HS-27A (cell line): ENCODE results near the gene LEUTX.

Experiments used
- DNase-seq: peaks from one replicate; pipeline ENCODE4 v3.0.0-alpha.2; 2012; ENCODE audit warnings: low read depth, missing footprints

Gene LEUTX

DNA sequence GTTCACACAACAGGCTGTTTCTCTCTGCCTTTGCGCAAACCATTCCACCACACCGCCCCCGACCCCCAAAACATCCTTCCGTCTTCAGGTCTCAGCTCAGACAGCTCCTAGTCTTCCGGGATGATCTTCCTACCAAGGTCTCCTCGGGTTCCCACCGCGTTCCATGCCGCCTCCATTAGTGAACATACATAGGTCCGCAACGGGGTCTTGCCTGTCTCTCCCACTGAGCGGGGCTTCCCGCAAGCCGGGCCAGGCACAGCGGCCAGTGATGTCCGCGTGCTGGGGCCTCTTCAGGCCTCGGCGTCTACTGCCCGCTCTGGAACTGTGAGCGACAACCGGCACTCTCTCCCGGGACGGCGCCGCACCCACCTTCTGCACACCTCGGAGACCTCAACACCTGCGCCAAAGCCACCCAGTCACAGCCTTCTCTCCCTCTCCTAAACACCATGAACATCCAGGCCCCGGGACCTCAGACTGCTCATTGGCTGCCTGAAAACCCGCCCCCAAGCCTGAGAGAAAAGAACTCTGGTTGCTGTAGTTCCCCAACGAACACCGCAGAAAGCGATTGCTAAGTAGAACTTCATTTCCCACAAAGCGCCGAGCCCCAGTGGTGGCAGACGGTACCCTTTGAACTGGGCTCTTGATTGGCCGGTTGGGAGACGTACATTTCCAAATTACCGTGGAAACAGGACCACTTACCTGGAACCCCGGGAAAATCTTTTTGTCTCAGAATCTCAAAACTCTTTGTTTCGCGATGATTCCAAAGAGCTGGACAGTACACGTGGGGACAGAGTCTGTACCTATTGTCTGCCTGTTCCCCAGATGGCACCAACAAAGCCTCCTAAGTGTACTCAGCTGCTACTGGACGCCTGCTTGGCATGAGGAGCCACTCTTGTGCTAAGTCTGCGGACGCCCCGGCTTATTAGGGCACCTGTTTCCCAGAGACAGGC is 45.8 kb downstream of the LEUTX start:
- DNase-seq: no peak

- DNase-seq: no peak
These were observed 46.4 kb downstream of the LEUTX start for GRCh38 chr19:39825093-39825463.

DNA sequence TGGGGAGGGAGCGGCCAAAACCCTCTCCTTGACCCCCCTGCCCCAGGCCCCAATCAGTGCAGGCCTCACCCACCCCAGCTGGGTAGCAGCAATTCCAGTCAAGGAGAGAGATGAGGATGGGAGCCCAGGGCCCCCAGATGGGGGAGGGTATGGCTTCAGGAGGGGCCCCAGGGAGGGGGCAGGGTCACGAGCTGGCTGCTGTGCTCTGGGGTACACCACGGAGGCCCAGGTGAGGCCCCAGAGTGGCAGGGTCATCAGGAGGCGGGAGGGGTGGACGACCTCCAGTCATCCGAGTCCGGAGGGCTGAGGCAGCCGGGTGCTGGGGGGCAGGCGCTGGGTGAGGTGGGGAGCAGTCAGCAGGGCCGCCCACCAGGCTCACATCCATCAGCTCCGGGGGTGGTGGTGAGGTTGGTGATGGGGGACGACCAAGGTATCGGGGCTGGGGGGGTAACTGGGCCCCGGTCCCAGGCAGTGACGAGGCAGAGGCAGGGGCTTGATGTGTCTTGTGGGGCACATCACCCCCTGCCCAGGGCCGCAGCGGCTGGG is 47.0 kb downstream of the LEUTX start:
- DNase-seq: no peak

DNA sequence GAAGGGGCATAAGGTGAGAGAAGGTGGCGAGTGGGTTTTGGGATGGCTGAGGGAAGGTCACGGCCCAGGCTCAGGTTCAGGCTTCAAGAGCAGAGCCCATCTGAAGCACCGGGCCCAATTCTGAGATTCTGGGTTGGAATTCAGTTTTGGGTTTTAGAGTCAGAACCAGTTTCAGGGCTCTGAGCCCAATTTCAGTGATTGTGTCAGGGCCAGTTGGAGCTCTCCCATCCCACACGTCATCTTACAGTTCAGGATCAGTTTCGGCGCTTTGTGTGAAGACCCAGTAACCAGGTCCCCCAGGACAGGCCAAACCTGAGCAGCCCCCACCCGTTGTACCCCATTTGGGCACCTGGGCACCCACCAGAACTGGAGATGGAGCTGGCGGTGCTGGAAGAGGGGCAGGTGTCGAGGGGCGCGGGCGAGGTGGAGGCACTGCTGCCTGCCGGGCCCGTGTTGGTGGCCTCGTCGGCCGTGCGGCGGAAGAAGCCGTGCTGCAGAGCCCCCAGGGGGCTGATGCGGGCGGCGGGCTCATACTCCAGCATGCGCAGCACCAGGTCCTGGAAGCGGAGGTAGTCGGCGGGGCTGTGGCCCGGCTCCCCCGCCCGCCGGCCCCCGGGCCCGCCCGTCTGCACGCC is 47.8 kb downstream of the LEUTX start:
- no peak for DNase-seq

- DNase-seq: no peak
These were observed 48.6 kb downstream of the LEUTX start for GRCh38 chr19:39827216-39827615.

GRCh38 chr19:39828015-39828653 is 49.5 kb downstream of the LEUTX start:
- DNase-seq: no peak

- no peak for DNase-seq
These were observed 50.0 kb downstream of the LEUTX start for GRCh38 chr19:39828654-39829032.

DNA sequence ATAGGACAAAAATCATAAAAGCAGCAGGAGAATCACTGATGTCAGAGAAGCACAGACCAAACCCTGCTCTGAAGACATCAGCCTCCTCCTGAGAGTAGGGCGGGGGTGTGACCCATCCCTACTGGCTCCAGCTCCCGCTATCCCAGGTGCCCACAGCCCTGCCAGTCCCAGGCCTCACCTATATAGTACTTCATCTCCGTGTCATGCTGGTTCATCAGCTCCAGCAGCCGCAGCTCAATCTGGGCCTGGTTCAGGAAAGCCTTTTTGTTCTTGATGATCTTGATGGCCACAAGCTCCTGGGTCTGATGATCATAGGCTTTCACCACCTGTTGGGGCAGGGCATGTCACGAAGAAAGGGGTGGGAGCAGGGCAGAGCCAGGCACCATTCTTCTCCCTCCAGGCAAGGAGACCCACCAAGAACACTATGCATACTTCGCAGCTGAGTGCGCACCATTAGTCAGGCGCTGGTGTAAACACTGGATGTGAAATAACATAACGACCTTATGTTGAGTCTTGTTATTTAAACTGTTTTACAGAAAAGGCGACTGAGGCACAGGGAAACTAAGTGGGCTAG is 51.1 kb downstream of the LEUTX start:
- DNase-seq: no peak

DNA sequence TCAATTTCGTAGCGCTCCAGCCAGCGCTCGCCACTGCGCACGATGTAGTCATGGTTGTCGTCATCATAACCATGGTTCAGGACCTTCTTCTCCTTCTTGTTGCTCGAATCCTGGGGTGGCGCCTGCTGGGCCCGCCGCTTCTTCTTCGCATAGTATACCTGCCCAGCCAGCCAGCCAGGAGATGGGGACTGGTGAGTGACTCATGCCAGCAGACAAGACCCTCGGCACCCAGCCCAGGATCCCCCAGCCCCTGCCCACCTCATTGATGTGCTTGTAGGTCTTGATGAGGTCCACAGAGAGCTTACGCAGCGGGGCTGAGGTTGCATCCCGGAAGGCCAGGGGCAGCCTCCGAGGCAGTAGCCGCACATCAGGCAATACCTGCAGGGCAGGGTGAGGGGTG is 51.8 kb downstream of the LEUTX start:
- no peak for DNase-seq

DNA sequence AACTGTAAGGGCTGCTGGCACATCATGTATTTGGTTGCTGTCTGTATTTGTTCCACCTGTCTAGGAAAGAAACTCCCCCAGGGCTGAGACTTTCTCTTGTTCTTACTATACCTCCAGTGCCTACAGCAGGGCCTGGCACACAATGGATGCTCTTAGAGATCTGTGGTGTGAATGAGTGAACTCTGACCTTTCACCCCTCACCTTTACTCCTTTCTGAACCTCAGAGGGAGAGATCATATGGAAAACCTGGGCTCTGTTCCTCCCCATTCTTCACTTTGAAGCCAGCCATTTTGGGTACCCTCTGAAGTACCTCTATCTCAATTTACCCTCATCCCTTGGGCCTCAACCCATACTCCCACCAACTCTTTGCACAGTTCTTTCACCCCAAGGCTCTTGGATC is 52.2 kb downstream of the LEUTX start:
- no peak for DNase-seq

DNA sequence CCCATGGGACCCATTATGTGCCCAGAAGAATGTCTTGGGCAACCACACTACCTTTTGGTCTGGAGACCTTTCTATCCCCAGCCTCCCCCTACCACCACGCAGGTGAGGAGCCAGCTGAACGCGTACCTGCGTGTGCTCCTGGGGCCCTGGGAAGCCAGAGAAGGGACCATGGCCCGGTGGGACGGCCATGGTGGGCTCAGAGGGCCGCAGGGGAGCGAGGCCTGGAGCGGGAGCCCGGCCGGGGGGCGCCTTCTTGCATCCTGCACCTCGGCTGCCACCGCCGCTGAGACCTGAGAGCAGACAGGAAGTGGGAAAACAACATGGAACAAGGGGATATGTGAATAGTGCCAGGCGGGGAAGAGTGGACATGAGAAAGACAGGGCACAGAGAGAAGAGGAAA is 53.0 kb downstream of the LEUTX start:
- no peak for DNase-seq

DNA sequence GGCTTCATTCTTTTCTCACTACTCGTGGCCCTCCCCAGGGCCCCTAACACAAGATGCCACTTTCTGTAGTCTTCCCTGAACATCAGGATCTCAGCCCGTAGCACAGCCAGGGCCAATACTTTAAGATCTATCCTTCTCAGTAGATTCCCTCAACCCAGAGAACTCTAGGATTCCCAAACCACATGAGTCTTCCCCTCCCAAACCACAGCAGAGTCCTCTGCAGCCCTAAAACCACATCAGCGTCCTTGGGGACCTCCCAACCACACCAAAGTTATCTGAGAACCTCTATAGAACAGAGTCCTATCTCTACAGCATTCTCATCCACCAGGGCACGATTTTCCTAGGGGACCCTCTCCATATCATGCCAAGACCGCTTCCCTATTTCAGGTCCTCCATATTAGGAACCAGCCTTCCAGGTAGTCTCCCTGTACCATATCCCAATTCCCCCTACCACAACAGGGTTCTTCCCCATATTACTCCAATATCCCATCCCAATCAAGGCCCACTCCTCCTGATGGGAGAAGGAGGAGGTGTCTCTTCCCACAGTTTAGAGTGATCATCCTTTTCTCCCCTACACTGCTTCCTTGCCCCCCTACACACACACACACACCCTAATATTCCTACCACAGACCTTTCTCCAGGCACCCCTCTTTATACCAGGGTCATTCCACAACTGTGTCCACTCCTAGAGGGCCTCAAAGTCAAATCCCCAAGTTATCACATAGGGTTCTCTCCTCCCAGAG is 53.9 kb downstream of the LEUTX start:
- DNase-seq: no peak

- DNase-seq: no peak
These were observed 54.5 kb downstream of the LEUTX start for GRCh38 chr19:39833160-39833463.

DNA sequence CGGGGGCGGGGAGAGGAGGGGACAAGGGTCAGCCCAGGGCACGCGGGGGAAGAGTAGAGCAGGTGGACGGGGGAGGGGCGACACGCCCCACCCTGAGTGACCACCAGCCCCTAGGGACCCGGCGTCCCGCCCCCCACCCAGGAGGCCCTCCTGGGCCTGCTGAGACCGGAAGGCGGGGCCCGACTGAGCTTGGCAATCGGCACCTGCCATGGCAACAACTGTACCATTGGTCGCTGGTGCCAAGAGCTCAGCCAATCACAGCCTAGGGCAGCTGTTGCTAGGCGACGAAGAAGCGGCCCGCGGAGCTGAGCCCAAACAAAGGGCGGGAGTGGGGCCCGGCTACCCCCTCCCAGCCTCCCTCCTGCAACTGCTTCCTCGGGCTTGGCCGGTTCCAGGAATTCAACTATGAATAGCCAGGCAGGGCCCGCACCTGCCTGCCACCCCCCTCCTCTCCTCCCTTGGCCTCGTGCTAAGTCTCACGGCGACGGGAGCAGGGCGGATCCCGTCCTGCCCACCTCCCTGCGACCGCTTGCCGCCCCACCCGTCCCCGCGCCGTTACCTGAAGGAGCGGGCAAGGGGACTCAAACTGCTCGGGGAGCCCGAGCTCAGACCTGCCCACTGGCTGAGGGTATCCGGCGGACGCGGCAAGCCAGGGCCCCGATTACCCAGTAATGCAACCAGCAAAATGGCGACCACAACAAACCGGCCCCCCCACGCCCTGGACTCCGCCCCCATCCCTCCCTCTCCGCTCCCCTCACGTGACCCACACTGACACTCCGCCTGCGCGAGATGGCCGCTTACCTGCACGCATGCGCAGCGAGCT is 55.0 kb downstream of the LEUTX start, which contains the start of gene DYRK1B:
TSS of gene DYRK1B (minus strand) at position 699 of the 823 bp plus-strand sequence. CDS start 2,295 bp downstream, outside the sequence.
- DNase-seq: no peak

DNA sequence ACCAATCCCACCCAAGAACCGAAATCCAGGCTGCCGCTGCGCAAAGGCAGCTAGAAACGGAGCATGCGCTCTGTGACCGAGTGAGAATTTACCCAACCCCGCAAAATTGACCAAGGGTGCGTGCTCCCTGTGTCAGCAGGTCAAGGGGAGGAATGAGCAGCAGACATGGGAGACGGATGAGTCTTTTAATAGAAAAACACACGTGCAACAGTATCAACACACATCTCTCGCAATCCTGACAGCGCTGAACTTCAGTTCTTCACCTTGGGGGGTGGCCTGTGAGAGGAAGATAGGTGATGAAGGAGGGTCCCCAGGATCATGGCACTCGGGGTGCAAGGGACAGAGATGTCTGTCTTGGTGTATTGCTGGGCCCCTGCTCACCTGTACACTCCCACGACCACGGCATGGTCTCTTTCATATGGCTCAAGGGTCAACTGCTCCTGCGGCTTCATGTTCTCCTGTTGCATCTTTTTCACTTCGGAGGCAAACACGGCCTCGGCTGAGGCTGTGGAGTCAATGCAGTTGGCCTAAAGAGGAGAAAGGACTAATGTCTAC is 55.7 kb downstream of the LEUTX start:
- no peak for DNase-seq
